Vagina (tissue), 2 donors: Measurements from ENCODE around the gene ACO1.

Source experiments
- POLR2A ChIP-seq, 2 donors: fragments of 450-650 bp; IDR thresholded peaks; one replicate each; pipeline ENCODE4 v1.6.1; 2017; ENCODE audit warnings: antibody characterized with exemption in 2 of 2, mild to moderate bottlenecking in 2 of 2, moderate library complexity in 2 of 2
- TF ChIP-seq, protein P1 (sequence below), 3 experiments: fragments of 450-650 bp in 2 of 3; fragments of 200-600 bp in 1 of 3; sonication (generic) in 1 of 3; IDR thresholded peaks; one replicate each; pipeline ENCODE4 v1.5.1; 2017 to 2019; ENCODE audit warnings: antibody characterized with exemption in 3 of 3, mild to moderate bottlenecking in 2 of 3, moderate library complexity in 2 of 3

DNA sequence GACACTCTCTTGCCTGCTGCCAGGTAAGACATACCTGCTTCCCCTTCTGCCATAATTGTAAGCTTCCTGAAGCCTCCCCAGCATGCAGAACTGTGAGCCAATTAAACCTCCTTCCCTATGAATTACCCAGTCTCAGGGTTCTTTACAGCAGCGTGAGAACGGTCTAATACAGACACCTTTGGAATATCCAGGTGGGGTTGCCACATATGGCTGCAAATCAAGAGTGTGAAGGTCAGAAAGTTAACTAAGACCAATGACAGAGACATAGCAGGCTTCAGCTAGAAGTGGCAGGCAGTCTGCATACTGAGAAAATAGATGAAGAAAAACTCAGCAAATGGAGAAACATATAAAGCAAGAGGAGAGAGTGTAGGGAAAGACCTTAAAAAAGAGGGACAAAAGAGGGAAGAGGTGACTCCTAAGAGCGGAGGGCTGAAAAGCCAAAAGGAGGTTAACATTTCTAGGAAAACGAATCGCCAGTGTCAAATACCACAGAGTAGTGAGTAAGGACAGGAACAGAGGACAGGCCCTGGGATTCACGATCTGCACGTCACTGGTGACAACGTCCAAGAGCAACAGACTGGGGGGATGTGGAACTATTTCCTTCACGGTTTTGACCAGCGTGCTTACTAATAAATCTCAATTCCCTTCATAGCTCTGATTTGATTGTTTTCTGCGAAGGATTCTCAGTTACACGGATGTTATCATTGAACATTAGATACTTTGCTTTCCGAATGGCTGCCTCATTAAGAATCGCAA is 1.7 kb upstream of the ACO1 start:
- TF ChIP-seq, protein P1, sequence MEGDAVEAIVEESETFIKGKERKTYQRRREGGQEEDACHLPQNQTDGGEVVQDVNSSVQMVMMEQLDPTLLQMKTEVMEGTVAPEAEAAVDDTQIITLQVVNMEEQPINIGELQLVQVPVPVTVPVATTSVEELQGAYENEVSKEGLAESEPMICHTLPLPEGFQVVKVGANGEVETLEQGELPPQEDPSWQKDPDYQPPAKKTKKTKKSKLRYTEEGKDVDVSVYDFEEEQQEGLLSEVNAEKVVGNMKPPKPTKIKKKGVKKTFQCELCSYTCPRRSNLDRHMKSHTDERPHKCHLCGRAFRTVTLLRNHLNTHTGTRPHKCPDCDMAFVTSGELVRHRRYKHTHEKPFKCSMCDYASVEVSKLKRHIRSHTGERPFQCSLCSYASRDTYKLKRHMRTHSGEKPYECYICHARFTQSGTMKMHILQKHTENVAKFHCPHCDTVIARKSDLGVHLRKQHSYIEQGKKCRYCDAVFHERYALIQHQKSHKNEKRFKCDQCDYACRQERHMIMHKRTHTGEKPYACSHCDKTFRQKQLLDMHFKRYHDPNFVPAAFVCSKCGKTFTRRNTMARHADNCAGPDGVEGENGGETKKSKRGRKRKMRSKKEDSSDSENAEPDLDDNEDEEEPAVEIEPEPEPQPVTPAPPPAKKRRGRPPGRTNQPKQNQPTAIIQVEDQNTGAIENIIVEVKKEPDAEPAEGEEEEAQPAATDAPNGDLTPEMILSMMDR (IDR thresholded peaks at IDR 0.05) = no peak
- TF ChIP-seq POLR2A (IDR thresholded peaks at IDR 0.05) = no peak
